GM10266 (cell line): Measurements from ENCODE around the gene BDH1.

Source experiments
- DNase-seq: peaks from one replicate; pipeline ENCODE4 v3.0.0; 2012; ENCODE audit errors: extremely low spot score
- TF ChIP-seq, protein P1 (sequence below): IDR thresholded peaks from 2 replicates; pipeline ENCODE4 v1.5.1; 2012; ENCODE audit warnings: mild to moderate bottlenecking, low read depth; ENCODE audit not compliant: control insufficient read depth, insufficient read depth; ENCODE audit errors: missing control alignments

Gene BDH1

DNA sequence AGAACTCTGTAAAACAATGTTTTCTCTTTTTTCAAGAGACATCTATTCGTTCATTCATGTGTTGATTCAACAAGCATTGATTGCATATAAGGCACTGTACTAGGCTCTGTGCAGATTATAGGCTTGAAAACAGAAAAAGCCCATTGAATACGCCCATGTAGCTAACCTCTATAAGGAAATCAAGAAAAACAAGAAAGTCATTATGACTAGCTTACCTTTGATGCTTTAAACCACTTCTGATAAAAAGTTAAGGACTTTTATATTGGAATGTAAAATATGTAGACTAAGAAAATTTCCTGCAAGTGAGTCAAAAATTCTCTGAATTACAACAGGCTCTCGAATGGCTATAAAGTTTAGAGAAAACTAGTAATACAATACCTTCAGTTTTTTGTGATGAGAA is 92.5 kb downstream of the BDH1 start:
- TF ChIP-seq, protein P1, sequence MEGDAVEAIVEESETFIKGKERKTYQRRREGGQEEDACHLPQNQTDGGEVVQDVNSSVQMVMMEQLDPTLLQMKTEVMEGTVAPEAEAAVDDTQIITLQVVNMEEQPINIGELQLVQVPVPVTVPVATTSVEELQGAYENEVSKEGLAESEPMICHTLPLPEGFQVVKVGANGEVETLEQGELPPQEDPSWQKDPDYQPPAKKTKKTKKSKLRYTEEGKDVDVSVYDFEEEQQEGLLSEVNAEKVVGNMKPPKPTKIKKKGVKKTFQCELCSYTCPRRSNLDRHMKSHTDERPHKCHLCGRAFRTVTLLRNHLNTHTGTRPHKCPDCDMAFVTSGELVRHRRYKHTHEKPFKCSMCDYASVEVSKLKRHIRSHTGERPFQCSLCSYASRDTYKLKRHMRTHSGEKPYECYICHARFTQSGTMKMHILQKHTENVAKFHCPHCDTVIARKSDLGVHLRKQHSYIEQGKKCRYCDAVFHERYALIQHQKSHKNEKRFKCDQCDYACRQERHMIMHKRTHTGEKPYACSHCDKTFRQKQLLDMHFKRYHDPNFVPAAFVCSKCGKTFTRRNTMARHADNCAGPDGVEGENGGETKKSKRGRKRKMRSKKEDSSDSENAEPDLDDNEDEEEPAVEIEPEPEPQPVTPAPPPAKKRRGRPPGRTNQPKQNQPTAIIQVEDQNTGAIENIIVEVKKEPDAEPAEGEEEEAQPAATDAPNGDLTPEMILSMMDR: no peak
- DNase-seq: no peak

DNA sequence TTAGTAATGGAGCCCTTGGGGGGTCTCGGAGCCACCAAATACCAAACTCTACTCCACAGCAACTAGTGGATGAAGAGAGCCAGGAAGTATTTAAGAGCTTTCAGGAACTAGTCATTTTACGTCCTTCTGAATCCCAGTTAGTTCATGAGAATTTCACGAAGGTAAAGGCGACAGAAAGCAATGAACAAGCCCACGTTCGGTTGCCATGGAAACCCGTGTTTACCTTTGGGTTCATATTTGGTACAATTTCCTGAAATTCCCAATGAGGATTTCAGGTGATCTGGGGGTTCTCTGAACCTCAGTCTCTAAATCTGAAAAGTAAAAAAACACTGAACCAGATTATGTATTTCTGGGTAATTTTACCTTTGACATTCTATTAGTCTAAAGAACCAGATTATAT is 93.0 kb downstream of the BDH1 start:
- DNase-seq: no peak
- TF ChIP-seq, protein P1: no peak

DNA sequence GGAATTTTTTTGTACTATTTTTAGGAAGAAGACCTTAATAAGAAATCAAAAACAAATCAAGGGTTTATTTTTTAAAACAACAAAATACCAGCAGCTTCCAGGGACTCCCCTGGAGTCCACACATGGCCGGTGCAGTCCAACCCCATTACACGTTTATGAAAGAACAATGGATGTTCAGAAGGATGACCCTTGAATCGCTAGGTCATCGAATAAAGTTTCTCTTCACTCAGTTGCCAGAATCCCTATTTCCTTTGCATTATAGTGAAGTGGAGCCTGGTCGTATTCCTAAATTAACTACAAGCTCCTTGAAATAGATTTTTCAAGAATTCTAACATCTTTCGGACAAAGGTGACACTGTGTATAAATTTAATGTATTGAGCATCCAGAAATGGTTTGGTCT is 95.1 kb downstream of the BDH1 start:
- TF ChIP-seq, protein P1: no peak
- no peak for DNase-seq

DNA sequence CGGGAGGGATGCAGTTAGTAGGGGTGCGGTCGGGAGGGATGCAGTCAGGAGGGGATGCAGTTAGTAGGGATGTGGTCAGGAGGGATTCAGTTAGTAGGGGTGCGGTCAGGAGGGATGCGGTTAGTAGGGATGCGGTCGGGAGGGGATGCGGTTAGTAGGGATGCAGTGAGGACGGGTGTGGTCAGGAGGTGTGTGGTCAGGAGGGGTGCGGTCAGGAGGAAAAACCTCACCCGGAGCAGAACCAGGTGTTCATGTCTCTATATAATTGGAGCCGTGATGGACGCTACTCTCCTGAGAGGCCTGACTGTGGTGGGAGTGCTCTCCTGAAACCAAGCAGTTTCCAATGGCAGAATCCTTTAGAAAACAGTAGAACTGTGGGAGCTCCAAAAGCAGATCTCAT is 95.8 kb downstream of the BDH1 start:
- TF ChIP-seq, protein P1: no peak
- DNase-seq: no peak
